C1 segment of cervical spinal cord (tissue), 14 donors: Measurements from ENCODE around the gene PPP2R2D.
A peak's percentile ranks its signal among the peaks of the same experiment; 100 is the strongest.
"Not testable (repeated sequence)": the region's sequence is repeated elsewhere in the genome, so short reads cannot be mapped to it uniquely, and the experiment has no call there.

Experiments used
- DNase-seq, 14 donors: peaks; one replicate each; lab custom pipeline; 2025; lab: John Stamatoyannopoulos, UW

The PPP2R2D gene

DNA sequence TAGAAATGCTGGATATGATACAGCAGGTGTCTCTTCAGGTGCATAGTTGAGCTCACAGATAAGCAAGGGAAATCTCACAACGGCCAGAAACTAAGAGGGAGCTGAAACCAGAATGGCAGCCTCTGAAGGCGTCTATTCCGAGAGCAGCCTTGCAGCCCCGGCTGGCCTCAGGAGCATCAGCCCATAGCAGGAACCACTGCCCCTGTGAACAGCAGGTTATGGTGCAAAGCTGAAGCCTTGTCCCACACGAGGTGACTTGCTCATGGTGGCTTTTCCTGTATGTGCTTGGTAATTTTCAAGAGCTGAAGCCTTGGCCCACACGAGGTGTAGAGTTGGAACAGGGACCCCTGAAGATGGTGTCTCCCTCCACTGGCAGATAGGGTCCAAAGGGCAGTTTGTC, 47.7 kb downstream of the PPP2R2D start:
- no peak for DNase-seq

DNA sequence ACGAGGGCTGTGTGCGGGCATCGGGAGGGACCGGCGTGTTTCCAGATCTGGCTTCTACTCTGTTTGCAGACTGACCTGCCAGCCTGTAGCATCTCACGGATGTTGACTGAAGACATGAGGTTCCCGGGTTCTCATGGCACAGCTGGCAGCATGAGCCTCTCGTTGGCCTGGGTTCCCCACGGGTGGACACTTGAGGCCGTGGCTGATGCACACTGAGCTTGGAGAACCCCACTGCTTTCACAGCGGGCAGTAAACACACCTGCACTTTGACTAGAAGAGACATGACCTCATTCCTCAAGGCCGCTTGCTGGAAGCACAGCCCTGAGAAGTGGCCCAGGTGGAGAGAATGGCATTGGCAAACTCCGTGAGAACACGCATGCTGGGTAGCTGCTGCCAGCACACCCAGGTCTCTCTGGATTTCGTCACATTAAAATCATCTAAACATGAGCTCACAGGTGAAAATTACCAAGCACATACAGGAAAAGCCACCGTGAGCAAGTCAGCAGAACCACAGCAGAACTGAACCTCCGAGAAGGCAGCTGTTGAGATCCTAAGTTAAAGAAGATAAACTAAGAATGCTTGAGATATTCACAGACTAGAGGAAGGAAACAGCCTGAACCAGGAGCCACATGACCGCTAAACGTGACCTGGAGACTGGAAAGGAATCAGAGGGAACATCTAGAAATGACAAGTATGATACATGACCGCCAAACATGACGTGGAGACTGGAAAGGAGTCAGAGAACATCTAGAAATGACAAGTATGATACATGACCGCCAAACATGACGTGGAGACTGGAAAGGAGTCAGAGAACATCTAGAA, 48.4 kb downstream of the PPP2R2D start:
- DNase-seq: peak in 1 of 14 donors; percentile 37

DNA sequence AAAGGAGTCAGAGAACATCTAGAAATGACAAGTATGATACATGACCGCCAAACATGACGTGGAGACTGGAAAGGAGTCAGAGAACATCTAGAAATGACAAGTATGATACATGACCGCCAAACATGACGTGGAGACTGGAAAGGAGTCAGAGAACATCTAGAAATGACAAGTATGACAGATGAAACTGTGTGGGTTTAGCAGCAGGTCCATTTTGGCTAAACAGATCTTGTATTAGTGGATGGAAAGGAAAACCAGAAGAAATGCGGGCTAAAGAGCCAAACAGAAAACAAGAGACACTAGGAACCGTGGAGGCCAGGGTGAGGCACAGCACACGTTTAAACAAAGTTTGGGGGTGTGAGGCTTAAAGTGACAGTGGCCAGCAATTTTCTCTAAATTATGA, 49.1 kb downstream of the PPP2R2D start:
- not testable (repeated sequence) for DNase-seq

DNA sequence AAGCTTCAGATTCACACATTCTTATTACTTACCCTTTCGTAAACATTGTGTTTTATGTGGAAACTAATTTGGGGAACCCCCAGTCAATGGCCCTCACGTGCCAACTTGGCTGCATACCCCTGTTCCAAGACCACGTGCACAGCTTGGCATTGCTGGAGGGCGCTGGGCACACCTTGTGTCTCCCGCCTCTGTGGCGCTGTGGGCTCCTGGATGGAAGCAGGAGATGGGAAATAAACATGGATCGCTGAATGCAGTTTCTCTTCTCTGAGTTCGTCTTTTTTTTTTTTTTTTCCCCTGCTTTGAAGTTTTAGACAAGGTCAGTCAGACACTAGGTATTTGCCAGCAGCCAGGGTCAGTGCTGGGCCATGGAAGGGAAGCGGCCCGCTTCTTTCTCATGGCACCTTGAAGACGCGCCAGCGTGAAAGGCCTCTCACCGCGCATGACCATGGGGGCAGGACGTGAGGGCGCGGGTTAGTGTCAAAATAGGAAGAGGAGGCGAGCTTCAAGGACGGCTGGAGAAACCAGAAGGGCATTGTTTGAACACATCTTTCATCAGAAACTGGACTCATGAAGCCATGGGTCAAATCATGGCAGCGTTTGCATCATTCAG, 53.7 kb downstream of the PPP2R2D start:
- peak in 1 of 14 donors; percentile 67 for DNase-seq

DNA sequence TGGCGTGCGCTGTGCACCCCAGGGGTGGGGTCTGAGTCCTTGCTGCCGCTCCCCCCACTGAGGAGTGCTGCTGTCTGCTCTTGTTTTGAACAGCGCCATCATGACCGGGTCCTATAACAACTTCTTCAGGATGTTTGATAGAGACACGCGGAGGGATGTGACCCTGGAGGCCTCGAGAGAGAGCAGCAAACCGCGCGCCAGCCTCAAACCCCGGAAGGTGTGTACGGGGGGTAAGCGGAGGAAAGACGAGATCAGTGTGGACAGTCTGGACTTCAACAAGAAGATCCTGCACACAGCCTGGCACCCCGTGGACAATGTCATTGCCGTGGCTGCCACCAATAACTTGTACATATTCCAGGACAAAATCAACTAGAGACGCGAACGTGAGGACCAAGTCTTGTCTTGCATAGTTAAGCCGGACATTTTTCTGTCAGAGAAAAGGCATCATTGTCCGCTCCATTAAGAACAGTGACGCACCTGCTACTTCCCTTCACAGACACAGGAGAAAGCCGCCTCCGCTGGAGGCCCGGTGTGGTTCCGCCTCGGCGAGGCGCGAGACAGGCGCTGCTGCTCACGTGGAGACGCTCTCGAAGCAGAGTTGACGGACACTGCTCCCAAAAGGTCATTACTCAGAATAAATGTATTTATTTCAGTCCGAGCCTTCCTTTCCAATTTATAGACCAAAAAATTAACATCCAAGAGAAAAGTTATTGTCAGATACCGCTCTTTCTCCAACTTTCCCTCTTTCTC, 55.0 kb downstream of the PPP2R2D start:
- no peak for DNase-seq

DNA sequence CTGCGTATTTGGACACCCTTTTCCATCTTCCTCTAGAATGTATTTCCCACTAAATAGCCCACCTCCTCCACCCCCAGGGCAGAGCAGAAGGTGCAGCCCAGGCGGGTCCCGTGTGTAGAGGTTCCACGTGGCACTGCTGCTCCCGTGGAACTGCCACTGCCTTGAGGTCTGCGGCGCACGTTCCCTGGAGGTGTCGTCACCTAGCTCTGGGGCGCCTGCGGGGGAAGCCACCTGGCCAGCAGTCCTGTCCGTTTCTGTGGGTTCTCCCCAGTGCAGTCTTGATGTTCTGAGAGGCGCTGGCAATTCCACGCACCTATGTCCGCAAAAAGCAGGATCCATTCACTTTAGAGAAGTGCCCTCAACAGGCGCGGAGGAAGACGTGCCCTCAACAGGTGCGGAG, 59.0 kb downstream of the PPP2R2D start:
- DNase-seq: no peak

DNA sequence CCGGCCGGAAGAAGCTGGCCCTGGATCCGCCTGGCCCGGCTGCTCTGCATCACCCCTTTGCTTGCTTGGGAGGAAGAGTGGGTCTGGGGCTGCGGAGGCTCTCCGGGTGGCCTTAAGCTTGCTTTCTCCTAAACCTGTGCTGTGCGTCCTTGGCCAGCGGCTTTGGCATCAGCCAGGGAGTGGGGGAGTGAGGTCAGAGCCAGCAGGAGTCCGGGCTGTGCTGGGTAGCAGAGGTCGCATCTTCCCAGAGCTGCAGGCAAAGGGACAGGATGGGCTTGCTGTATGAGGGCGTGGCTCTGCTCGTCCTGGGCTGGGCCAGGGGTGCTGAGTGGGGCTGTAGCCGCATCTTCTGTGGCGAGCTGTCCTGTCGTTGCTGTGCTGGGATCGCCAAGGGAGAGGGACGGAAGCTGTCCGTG, 59.8 kb downstream of the PPP2R2D start:
- no peak for DNase-seq

DNA sequence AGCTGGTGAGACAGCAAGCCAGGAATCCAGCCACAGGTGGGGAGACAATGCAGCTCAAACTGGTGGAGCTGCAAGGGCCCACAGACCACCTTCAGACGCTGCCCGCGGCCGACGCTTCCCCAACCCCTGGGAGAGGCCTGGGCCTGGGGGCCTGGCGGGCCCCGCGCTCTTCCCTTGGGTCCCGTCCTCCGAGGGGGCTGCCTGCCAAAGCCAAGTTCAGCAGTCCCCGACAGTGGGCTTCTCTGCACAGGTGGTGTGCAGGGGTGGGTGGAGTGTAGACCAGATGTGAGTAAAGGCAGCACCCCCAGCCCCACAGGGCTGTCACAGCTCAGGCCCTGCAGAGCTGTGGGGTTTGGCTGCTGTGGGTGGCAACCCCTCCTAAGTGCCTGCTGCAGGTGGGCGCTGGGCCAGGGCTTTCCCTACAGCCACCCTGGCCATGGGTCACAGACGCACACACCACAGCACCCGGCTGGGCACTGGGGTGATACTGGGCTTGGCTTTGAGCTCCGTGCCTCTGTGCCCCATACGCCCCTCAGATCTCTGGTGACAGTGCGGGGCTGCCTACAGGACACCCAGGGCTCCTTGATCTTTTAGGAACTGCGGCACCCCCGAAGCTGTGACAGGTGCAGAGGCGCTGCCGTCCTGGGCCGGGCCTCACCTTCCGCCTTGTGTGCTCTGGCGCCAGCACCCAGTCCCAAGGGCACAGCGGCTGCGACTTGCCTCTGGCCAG, 60.4 kb downstream of the PPP2R2D start:
- no peak for DNase-seq

DNA sequence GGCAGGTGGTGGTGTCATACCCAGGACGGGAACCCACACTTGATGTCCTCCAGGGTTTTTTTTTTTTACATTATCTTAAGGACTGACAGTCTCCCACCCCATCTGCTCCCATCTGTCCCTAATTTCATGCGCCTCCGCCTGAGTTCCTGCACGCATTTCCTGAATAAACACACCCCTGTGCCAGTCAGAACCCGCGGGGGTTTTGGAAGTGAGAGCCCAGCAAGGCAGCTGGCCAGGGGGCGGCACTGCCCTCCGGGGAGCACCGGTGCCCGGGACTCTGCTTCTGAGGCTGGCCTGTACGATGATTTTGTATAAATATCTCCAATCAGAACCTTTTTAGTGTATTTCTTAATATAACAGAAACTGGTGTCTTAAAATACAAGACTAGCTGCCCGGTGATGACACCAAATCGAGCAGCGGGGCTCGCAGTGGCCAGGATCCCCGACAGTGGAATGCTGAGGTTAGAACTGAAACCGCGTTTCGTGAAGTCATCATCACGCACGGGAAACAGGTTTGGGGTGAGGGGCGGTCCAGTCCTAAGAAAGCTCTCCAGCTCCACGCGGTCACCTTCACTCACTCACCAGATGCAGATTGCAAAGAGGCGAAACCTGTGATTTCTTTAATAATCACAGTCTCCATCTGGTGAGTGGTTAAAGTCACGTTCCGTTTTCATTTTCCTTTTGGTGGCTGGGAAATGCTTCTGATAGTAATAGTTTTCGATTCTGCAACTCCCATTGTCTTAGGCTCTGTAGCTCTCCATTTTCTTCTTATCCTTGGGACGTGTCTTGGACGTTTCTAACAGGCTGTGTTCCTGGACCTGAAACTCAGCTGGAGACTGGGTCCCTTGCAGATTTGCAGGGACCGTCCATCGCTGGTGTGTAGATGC, 61.2 kb downstream of the PPP2R2D start:
- DNase-seq: peak in 3 of 14 donors; percentile 12 to 71 (median 25)

DNA sequence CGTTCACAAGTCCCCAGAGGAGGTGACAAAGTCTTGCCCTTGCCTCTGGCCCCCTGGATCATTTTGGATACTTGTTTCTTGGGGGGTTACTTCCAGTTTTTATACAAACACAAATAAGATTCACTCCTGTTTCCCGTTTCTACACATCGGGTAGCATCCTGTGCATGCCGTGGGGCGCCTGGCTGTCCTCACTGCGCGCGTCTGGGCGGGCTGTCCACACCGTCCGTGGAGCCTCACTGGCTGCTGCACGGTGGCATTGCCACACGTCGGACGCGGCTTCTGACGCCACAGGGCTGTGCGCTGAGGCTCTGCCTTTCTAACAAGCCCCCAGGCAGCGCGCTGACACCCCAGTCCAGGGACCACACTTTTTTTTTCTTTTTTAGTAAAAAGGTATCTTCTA, 62.5 kb downstream of the PPP2R2D start:
- no peak for DNase-seq

DNA sequence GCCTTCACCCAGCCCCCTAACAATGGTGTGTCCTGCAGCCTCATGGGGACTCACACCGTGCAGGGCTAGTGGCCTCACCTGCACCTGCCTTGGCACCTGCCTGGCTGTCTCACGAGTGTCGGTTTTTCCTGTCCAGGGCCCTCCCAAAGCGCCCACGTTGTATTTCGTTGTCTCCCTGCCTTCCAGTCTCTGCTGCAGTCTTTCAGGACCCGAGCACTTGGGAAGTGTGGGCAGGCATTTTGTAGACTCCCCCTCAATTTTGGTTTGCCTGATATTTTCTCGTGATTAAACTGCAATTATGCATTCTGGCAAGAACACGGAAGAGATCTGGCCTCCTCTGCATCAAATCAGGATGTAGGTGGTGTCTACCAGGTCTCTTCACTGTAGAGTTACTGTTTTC, 63.0 kb downstream of the PPP2R2D start:
- no peak for DNase-seq

DNA sequence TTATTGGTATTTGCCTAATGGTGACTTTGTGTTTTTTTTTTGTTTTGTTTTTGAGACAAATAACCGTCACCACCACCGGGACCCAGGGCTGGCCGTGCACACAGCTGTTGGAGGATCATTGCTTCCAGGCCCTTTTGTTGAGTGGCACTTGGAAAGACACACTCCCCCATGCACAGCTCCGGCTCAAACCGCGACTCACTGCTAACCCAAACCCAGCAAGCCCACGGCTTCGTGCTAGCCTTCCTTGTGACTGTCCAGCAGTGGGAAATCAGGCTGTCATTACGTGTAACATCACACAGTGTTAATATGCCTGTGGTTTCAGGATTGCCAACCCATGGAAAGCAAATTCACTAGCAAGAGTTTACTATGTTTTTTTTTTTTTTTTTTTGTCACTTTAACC, 63.5 kb downstream of the PPP2R2D start:
- DNase-seq: no peak

DNA sequence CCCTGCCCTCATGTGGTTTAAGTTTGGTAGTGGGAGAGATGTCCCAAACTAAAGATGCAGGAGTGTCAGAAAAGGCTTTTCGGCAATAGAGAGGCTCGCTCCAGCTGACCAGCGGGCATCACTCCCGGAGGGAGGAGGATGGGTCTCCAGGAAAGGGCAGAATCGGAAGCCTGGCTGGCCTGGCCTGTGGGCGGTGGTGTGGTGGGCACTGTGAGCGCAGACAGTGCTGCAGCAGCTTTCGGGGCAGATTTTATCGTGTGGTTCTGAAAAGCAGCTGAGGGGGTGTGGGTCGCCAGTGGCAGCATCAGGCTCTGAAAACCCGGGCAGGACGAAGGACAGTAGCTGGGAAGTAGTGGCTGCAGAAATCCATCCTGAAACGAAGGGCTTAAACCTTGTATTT, 68.1 kb downstream of the PPP2R2D start:
- no peak for DNase-seq

DNA sequence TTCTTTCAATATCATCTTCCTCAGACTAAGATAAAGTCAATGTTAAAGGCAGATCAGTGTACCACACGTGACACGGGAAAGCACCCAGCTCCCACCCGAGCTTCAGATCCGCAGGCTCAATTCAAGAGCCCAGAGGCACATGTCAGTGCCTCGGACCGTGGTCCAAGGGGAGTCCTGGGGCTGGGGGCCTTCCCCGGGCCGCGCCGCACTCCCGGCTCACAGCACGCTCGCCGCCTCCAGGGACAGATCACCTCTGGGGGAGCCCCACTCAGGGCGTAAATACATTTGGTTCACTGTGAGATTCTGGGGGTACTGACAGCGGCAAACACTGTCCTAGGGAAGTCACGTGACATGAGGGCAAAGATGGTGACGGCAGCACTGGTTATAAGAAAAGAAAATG, 70.1 kb downstream of the PPP2R2D start:
- no peak for DNase-seq

DNA sequence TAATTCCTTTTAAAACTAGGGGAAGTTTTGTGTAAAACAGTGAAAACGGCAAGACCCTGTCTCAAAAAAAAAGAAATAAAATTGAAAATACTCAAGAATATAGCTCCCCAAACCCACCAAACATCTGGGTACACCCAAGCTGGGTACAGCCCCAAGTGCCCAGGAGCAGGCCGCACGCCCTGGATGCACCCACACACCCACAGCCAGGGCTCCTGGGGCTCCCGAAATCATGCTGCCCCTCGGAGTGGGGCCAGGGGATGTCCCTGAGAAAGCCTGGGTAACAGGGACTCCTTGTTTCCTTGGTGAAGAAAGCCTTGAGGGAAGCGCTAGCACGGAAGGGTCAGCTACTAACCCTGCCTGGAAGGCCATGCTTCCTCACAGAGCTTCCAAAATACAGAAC, 70.8 kb downstream of the PPP2R2D start:
- DNase-seq: no peak

DNA sequence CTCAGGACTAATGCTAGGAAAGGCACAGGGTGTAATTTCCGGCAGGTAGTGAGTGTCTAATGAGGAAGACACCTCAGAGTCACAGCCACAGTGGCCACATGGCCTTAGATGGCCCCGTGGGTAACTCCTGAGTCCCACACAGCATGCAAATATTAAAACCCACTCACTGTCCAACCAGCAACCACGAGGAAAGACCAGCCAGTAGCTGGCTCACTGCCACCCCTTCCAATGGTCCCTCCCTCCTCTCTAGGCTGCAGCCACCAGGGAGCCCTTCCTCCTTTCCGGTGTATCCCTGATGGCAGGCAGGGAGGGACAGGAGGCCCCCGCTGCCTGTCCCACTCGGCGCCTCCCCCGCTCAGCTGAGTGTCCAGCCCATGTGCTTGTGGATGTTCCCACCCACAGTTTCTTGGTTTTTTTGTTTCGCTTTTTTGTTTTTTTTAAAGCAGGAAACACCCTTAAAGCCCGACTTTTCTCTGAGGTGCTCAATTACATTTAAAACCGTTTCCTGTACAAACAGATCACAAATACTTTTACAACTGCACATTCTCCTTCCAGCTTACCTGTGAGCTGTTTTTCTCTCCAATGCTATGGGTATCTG, 71.8 kb downstream of the PPP2R2D start:
- DNase-seq: peak in 3 of 14 donors; percentile 6 to 52 (median 18)

DNA sequence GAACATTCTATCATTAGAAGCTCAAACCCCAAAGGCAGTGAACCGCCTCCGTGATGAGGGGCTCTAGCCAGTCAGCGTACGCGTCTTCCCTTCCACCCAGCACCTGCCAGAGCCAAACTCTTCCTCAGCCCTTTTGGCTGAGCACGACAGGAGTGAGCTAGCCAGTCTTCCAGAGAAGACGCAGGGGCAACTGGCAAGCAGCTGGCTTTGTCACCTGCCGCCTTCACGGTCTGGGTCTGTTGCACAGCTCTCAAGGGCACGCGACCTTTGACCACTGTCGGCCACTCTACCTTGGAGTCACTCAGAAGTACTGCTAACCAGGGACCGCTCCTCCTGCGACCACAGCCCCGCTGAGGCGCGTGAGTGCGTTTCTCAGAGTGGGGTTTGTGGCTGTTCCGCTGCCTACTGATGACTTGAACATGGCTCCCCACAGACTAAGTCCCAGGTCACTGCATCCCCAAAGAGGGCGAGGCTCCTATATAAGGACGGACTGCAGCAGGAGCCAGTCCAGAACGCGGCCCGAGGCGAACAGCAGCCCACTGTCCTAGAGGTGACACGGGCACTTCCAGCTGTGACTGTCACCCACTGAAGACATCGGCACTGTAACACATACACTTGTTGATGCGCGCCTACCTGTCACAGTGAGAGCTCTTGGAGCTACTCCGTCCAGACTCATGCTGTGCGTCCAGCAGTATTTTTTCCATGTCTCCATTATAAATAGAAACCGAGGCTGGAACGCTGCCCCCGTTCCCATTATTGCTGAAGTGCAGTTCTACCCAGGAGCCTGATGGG, 72.5 kb downstream of the PPP2R2D start:
- DNase-seq: peak in 1 of 14 donors; percentile 71

DNA sequence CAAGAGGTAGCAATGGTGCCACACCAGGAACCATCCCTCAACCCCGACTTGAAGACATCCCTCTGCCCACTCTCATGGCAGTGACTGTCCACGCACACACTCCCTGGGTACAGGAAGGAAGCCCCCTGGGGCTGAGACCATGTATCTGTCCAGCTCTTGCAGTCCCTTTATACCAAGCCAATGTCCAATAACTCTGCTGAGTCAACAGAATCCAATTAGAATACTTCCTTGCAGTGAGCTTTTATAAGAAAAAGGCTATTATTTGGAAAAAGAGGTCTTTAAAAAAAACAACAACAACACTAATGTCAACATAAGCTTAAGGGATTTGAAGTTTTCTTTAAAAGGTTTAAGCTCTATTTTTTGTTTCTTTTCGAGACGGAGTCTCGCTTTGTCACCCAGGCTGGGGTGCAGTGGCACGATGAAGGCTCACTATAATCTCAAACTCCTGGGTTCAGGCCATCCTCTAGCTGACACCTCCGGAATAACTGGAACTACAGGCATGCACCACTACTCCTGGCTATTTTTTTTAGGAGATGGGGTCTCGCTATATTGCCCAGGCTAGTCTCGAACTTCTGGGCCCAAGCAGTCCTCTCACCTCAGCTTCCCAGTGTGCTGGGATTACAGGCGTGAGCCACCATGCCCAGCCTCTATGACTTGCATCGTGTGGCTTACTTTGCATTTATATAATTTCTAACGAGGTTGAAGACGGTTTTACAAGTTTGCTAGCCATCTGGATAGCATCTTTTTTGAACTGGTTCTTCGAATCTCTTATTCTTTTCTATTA, 73.4 kb downstream of the PPP2R2D start:
- no peak for DNase-seq

DNA sequence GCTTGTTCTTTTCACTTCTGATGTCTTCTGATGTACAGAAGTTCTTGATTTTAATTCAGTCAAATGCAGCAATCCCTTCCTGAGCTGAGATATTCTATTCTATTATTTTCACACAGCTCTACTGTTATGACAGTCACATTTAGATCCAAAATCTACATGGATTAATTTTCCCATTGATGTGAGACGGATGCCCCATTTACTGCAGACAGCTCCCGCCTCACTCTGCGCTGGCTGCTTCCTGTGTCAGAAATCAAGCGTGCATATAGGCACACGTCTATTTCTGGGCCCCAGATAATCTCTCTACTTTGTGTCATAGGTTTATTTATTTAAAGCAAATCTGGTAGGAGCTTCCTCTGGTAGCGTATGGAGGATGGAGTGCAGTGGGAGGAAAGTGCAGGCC, 74.2 kb downstream of the PPP2R2D start:
- no peak for DNase-seq
